GM10248 (cell line): Measurements from ENCODE around the gene EYA4.

Source experiments
- CTCF ChIA-PET: fragments of 300-600 bp; sonication (Branson Sonifier 250); formaldehyde crosslinking; extraction: SDS; loops from one replicate; lab custom pipeline; 2021; ENCODE audit warnings: antibody characterized with exemption; lab: Yijun Ruan, JAX
- POLR2A ChIA-PET: fragments of 350-650 bp; sonication (Branson Sonifier 250); formaldehyde crosslinking; extraction: SDS; loops from one replicate; lab custom pipeline; 2020; ENCODE audit warnings: antibody characterized with exemption; lab: Yijun Ruan, JAX
- DNase-seq: peaks from one replicate; pipeline ENCODE4 v3.0.0; 2012; ENCODE audit errors: extremely low spot score
- CTCF ChIP-seq: IDR thresholded peaks from 2 replicates; pipeline ENCODE4 v1.5.1; 2012; ENCODE audit warnings: mild to moderate bottlenecking, low read depth; ENCODE audit errors: extremely low read depth, missing control alignments, control extremely low read depth

Gene EYA4

GRCh38 chr6:133468591-133468990 is 227.4 kb downstream of the EYA4 start:
- ChIA-PET CTCF (no interaction called here), POLR2A (no interaction called here)
- DNase-seq: no peak
- TF ChIP-seq CTCF: no peak

- no peak for DNase-seq
- no peak for TF ChIP-seq CTCF
- ChIA-PET POLR2A (no interaction called here), CTCF (interaction anchor here (1.0 kb wide), 1 partner anchor 12 kb away, joined by 3 read pairs; no protein-coding TSS in a partner anchor)
Observed at GRCh38 chr6:133474516-133474915, 233.4 kb downstream of the EYA4 start.

- TF ChIP-seq CTCF: no peak
- CTCF ChIA-PET: interaction anchor here (1.1 kb wide), 1 partner anchor 23 kb away, joined by 3 read pairs; no protein-coding TSS in a partner anchor
- POLR2A ChIA-PET: no interaction called here
- no peak for DNase-seq
Observed at GRCh38 chr6:133478673-133479072, 237.5 kb downstream of the EYA4 start.

DNA sequence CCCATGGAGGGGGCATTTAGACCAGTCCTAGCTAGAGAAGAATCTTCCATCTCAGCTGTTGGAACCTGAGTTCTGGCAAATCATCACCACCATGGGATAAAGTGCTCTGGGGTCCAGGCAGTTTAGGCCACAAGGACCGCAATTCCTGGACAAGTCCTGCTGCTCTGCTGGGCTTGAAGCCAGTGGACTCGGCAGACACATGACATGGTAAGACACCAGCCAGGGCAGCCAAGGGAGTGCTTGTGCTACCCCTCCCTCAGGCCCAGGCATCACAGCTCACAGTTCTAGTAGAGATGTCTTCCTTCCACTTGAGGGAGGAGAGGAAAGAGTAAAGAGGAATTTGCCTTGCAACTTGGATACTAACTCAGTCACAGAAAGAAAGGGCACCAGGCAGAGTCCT is 246.0 kb downstream of the EYA4 start:
- no peak for TF ChIP-seq CTCF
- no peak for DNase-seq
- ChIA-PET CTCF (interaction anchor here (1.1 to 1.3 kb wide), 3 partner anchors 10 to 13 kb away, joined by 3 to 5 read pairs (median 5); no protein-coding TSS in a partner anchor), POLR2A (no interaction called here)

DNA sequence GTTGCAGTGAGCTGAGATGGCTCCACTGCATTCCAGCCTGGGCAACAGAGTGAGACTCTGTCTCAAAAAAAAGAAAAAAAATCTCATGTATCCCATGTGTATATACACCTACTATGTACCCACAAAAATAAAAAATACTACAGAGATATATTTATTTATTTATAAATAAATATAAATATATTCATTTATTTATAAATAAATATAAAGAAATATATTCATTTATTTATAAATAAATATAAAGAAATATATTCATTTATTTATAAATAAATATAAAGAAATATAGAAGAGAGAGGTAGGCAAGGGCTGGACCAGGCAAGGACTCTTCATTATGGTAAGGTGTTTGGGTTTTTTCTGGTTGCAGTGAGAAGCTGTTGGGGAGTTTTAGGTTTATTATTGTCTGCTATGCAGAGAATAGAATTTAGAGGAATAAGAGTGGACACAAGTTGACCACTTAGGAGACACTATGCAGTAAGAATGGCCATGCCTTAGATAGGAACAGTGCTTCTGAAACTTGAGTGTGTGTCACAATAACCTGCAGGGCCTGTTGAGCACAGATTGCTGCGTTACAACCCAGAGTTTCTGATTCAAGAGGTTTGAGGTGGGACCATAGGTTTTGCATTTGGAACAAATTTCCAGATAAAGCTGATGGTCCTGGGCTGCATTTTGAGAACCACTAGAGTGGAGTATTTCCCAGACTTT is 254.2 kb downstream of the EYA4 start:
- TF ChIP-seq CTCF: no peak
- ChIA-PET CTCF (no interaction called here), POLR2A (no interaction called here)
- no peak for DNase-seq

GRCh38 chr6:133499662-133500061 is 258.5 kb downstream of the EYA4 start:
- ChIA-PET POLR2A (no interaction called here), CTCF (interaction anchor here (1.7 kb wide), 1 partner anchor 12 kb away, joined by 5 read pairs; no protein-coding TSS in a partner anchor)
- TF ChIP-seq CTCF: no peak
- no peak for DNase-seq
